ENCODE results near the gene MAP3K7.

The MAP3K7 gene

GRCh38 chr6:90500458-90500857 lies 86.4 kb downstream of the MAP3K7 start:
- Histone ChIP-seq H3K27me3 (ENCODE audit: control insufficient read depth, insufficient read depth, low read length, poor library complexity, severe bottlenecking) (no peaks in the 10 kb centered on the region), H3K4me3 (ENCODE audit: insufficient read depth, low read depth, low read length) (no peak overlapping the region), H3K27ac (ENCODE audit: insufficient read depth, low read depth, low read length, poor library complexity, severe bottlenecking) (no peak overlapping the region), H3K36me3 (ENCODE audit: control insufficient read depth, insufficient read depth, low read length) (no peaks in the 10 kb centered on the region), H3K4me1 (ENCODE audit: control insufficient read depth, insufficient read depth, low read length) (peaks cover 21% of the 10 kb centered on the region), H3K9me3 (ENCODE audit: control insufficient read depth, low read length) (no peaks in the 10 kb centered on the region)
- 84 to 88% methylated on average over 9 of the region's 9 CpGs for WGBS, 2 experiments

- no peaks in the 10 kb centered on the region for H3K27me3 ChIP-seq (ENCODE audit: control insufficient read depth, insufficient read depth, low read length, poor library complexity, severe bottlenecking)
- peaks cover 38% of the 10 kb centered on the region for H3K4me1 ChIP-seq (ENCODE audit: control insufficient read depth, insufficient read depth, low read length)
- WGBS, 2 experiments, result 98 to 100% methylated on average over 1 of the region's 1 CpG
- no peak overlapping the region for H3K4me3 ChIP-seq (ENCODE audit: insufficient read depth, low read depth, low read length)
- no peaks in the 10 kb centered on the region for H3K36me3 ChIP-seq (ENCODE audit: control insufficient read depth, insufficient read depth, low read length)
- H3K9me3 ChIP-seq (ENCODE audit: control insufficient read depth, low read length), result no peaks in the 10 kb centered on the region
- no peak overlapping the region for H3K27ac ChIP-seq (ENCODE audit: insufficient read depth, low read depth, low read length, poor library complexity, severe bottlenecking)
Measured at GRCh38 chr6:90497411-90497810, 89.5 kb downstream of the MAP3K7 start.

GRCh38 chr6:90496258-90497016 lies 90.4 kb downstream of the MAP3K7 start:
- H3K36me3 ChIP-seq (ENCODE audit: control insufficient read depth, insufficient read depth, low read length), result no peaks in the 10 kb centered on the region
- no peaks in the 10 kb centered on the region for H3K27me3 ChIP-seq (ENCODE audit: control insufficient read depth, insufficient read depth, low read length, poor library complexity, severe bottlenecking)
- H3K4me3 ChIP-seq (ENCODE audit: insufficient read depth, low read depth, low read length), result no peak overlapping the region
- H3K9me3 ChIP-seq (ENCODE audit: control insufficient read depth, low read length), result no peaks in the 10 kb centered on the region
- 65 to 67% methylated on average over 17 of the region's 17 CpGs for WGBS, 2 experiments
- peaks cover 35% of the 10 kb centered on the region for H3K4me1 ChIP-seq (ENCODE audit: control insufficient read depth, insufficient read depth, low read length)
- peak overlapping the region; percentile 69 for H3K27ac ChIP-seq (ENCODE audit: insufficient read depth, low read depth, low read length, poor library complexity, severe bottlenecking)

GRCh38 chr6:90495216-90495817 lies 91.6 kb downstream of the MAP3K7 start:
- Histone ChIP-seq H3K36me3 (ENCODE audit: control insufficient read depth, insufficient read depth, low read length) (no peaks in the 10 kb centered on the region), H3K4me1 (ENCODE audit: control insufficient read depth, insufficient read depth, low read length) (peaks cover 38% of the 10 kb centered on the region), H3K9me3 (ENCODE audit: control insufficient read depth, low read length) (no peaks in the 10 kb centered on the region), H3K27ac (ENCODE audit: insufficient read depth, low read depth, low read length, poor library complexity, severe bottlenecking) (peak overlapping the region; percentile 81), H3K27me3 (ENCODE audit: control insufficient read depth, insufficient read depth, low read length, poor library complexity, severe bottlenecking) (no peaks in the 10 kb centered on the region), H3K4me3 (ENCODE audit: insufficient read depth, low read depth, low read length) (no peak overlapping the region)
- WGBS, 2 experiments, result 45 to 48% methylated on average over 9 of the region's 9 CpGs

- no peaks in the 10 kb centered on the region for H3K27me3 ChIP-seq (ENCODE audit: control insufficient read depth, insufficient read depth, low read length, poor library complexity, severe bottlenecking)
- H3K27ac ChIP-seq (ENCODE audit: insufficient read depth, low read depth, low read length, poor library complexity, severe bottlenecking), result peak overlapping the region; percentile 81
- WGBS, 2 experiments, result 13 to 14% methylated on average over 7 of the region's 7 CpGs
Measured at GRCh38 chr6:90494067-90494780, 92.6 kb downstream of the MAP3K7 start.

GRCh38 chr6:90493332-90493731 lies 93.5 kb downstream of the MAP3K7 start:
- Histone ChIP-seq H3K4me1 (ENCODE audit: control insufficient read depth, insufficient read depth, low read length) (peaks cover 53% of the 10 kb centered on the region), H3K4me3 (ENCODE audit: insufficient read depth, low read depth, low read length) (no peak overlapping the region), H3K27me3 (ENCODE audit: control insufficient read depth, insufficient read depth, low read length, poor library complexity, severe bottlenecking) (no peaks in the 10 kb centered on the region), H3K36me3 (ENCODE audit: control insufficient read depth, insufficient read depth, low read length) (no peaks in the 10 kb centered on the region), H3K9me3 (ENCODE audit: control insufficient read depth, low read length) (no peaks in the 10 kb centered on the region), H3K27ac (ENCODE audit: insufficient read depth, low read depth, low read length, poor library complexity, severe bottlenecking) (no peak overlapping the region)
- 94 to 100% methylated on average over 2 of the region's 2 CpGs for WGBS, 2 experiments

More at GRCh38 chr6:90494067-90494780, 92.6 kb downstream of the MAP3K7 start:
- no peaks in the 10 kb centered on the region for H3K9me3 ChIP-seq (ENCODE audit: control insufficient read depth, low read length)
- peaks cover 47% of the 10 kb centered on the region for H3K4me1 ChIP-seq (ENCODE audit: control insufficient read depth, insufficient read depth, low read length)
- no peaks in the 10 kb centered on the region for H3K36me3 ChIP-seq (ENCODE audit: control insufficient read depth, insufficient read depth, low read length)
- H3K4me3 ChIP-seq (ENCODE audit: insufficient read depth, low read depth, low read length), result no peak overlapping the region

- H3K36me3 ChIP-seq (ENCODE audit: control insufficient read depth, insufficient read depth, low read length), result no peaks in the 10 kb centered on the region
- H3K4me3 ChIP-seq (ENCODE audit: insufficient read depth, low read depth, low read length), result no peak overlapping the region
- peaks cover 53% of the 10 kb centered on the region for H3K4me1 ChIP-seq (ENCODE audit: control insufficient read depth, insufficient read depth, low read length)
- H3K27ac ChIP-seq (ENCODE audit: insufficient read depth, low read depth, low read length, poor library complexity, severe bottlenecking), result no peak overlapping the region
- H3K9me3 ChIP-seq (ENCODE audit: control insufficient read depth, low read length), result no peaks in the 10 kb centered on the region
- WGBS, 2 experiments, result 88 to 96% methylated on average over 6 of the region's 6 CpGs
- H3K27me3 ChIP-seq (ENCODE audit: control insufficient read depth, insufficient read depth, low read length, poor library complexity, severe bottlenecking), result no peaks in the 10 kb centered on the region
Measured at GRCh38 chr6:90492798-90493197, 94.1 kb downstream of the MAP3K7 start.

- Histone ChIP-seq H3K4me1 (ENCODE audit: control insufficient read depth, insufficient read depth, low read length) (peaks cover 53% of the 10 kb centered on the region), H3K4me3 (ENCODE audit: insufficient read depth, low read depth, low read length) (no peak overlapping the region), H3K9me3 (ENCODE audit: control insufficient read depth, low read length) (no peaks in the 10 kb centered on the region), H3K27me3 (ENCODE audit: control insufficient read depth, insufficient read depth, low read length, poor library complexity, severe bottlenecking) (no peaks in the 10 kb centered on the region), H3K27ac (ENCODE audit: insufficient read depth, low read depth, low read length, poor library complexity, severe bottlenecking) (no peak overlapping the region), H3K36me3 (ENCODE audit: control insufficient read depth, insufficient read depth, low read length) (no peaks in the 10 kb centered on the region)
- 92% methylated on average over 1 of the region's 1 CpG; no CpG with 5 or more reads in 1 of the 2 experiments for WGBS, 2 experiments
Measured at GRCh38 chr6:90492369-90492768, 94.5 kb downstream of the MAP3K7 start.

GRCh38 chr6:90490030-90490716 lies 96.7 kb downstream of the MAP3K7 start:
- 69 to 71% methylated on average over 4 of the region's 4 CpGs for WGBS, 2 experiments
- H3K4me1 ChIP-seq (ENCODE audit: control insufficient read depth, insufficient read depth, low read length), result peaks cover 40% of the 10 kb centered on the region
- H3K36me3 ChIP-seq (ENCODE audit: control insufficient read depth, insufficient read depth, low read length), result no peaks in the 10 kb centered on the region
- no peaks in the 10 kb centered on the region for H3K9me3 ChIP-seq (ENCODE audit: control insufficient read depth, low read length)
- peak overlapping the region; percentile 75 for H3K27ac ChIP-seq (ENCODE audit: insufficient read depth, low read depth, low read length, poor library complexity, severe bottlenecking)
- H3K27me3 ChIP-seq (ENCODE audit: control insufficient read depth, insufficient read depth, low read length, poor library complexity, severe bottlenecking), result no peaks in the 10 kb centered on the region
- no peak overlapping the region for H3K4me3 ChIP-seq (ENCODE audit: insufficient read depth, low read depth, low read length)

- Histone ChIP-seq H3K27me3 (ENCODE audit: control insufficient read depth, insufficient read depth, low read length, poor library complexity, severe bottlenecking) (no peaks in the 10 kb centered on the region), H3K4me1 (ENCODE audit: control insufficient read depth, insufficient read depth, low read length) (peaks cover 31% of the 10 kb centered on the region), H3K27ac (ENCODE audit: insufficient read depth, low read depth, low read length, poor library complexity, severe bottlenecking) (no peak overlapping the region), H3K4me3 (ENCODE audit: insufficient read depth, low read depth, low read length) (no peak overlapping the region), H3K9me3 (ENCODE audit: control insufficient read depth, low read length) (no peaks in the 10 kb centered on the region), H3K36me3 (ENCODE audit: control insufficient read depth, insufficient read depth, low read length) (no peaks in the 10 kb centered on the region)
Measured at GRCh38 chr6:90488816-90489215, 98.1 kb downstream of the MAP3K7 start.

Measured in ectodermal cell (in vitro differentiated cells).